ENCODE measurements around the gene LRRC71.

- TF ChIP-seq EZH2phosphoT487 (IDR thresholded peaks at IDR 0.05; ENCODE audit: insufficient read depth, low read depth): no peak
- TF ChIP-seq EZH2 (IDR thresholded peaks at IDR 0.05; ENCODE audit: insufficient read depth, poor library complexity, severe bottlenecking): no peak
Measured at GRCh38 chr1:156942176-156942575, 21.7 kb downstream of the LRRC71 start.
